ENCODE measurements around the gene SLAMF6. TPM values are rescaled to one million over a fixed set of nuclear protein-coding genes. Genes with fewer than 3 reads are reported as not detected.

Gene SLAMF6
- total and polyA plus RNA-seq, 4 experiments from 2014 or later, result 56.4 to 105 (median 78.0) TPM

DNA sequence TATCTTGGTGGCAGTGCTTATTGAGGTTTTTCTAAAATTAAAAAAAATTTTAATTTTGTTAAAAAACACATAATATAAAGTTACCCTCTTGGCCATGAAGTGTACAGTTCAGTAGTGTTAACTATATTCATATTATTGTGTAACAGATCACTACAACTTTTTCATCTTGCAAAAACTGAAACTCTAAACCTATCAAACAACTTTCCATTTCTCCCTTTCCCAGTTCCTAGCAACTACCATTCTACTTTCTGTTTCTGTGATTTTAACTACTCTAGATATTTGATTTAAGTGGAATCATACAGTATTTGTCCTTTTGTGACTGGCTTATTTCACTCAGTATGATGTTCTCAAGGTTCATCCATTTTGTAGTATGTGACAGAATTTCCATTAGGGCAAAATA lies 55.5 kb downstream of the SLAMF6 start:
- Mint-ChIP-seq H3K4me1 (peaks cover 28 to 39% (median 30%) of the 10 kb centered on the region in 4 donors), H3K27me3 (no peaks in the 10 kb centered on the region), H3K9me3 (peaks cover 0 to 6% (median 0%) of the 10 kb centered on the region in 8 donors), H3K36me3 (no peaks in the 10 kb centered on the region), H3K27ac (no peak overlapping the region), H3K4me3 (peak overlapping the region in 1 of 8 donors; percentile 7)
- peaks cover 47% of the 10 kb centered on the region for H3K4me1 ChIP-seq (ENCODE audit: insufficient read depth, low read length)
- no peak overlapping the region for H3K27ac ChIP-seq (ENCODE audit: low read depth, low read length)
- H3K36me3 ChIP-seq (ENCODE audit: insufficient read depth, low read length), result no peaks in the 10 kb centered on the region
- POLR2A ChIA-PET (ENCODE audit: partially characterized antibody), result interaction anchor here (1.6 kb wide), 1 partner anchor 12 kb away, joined by 8 read pairs; no protein-coding TSS in a partner anchor
- CTCF ChIA-PET (ENCODE audit: partially characterized antibody), result interaction anchor here (0.8 to 2.0 kb wide), 3 partner anchors 11 to 55 kb away, joined by 3 to 8 read pairs (median 4); no protein-coding TSS in a partner anchor
- H3K27me3 ChIP-seq (ENCODE audit: insufficient read depth, low read length), result no peaks in the 10 kb centered on the region
- intact Hi-C loops (cut with micrococcal nuclease), result no loop called here
- H3K4me3 ChIP-seq (ENCODE audit: low read length in 2 of 2), result no peak overlapping the region
- DNase-seq, result no peak
- H3K9me3 ChIP-seq (ENCODE audit: control insufficient read depth in 1 of 2, low read length in 2 of 2), result no peaks in the 10 kb centered on the region

DNA sequence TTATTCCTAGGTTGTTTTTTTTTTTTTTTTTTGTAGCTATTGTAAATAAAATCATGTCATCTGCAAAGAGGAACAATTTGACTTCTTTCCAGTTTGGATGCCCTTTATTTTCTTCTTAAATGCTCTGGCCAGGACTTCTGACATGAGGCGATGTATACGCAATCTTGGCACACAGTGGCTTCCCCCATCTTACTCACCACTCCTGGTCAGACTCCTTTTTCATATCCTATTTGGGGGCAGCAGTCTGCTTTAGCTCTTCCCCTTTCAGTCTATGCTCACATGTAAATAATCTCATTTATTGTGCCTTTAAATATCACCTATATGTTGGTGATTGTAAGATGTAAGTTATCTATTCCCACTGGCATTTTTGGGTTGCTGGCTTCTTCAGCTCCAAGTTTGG lies 56.1 kb downstream of the SLAMF6 start:
- H3K27ac Mint-ChIP-seq, result no peak overlapping the region
- H3K4me3 Mint-ChIP-seq, result peak overlapping the region in 2 of 8 donors; percentile 13 to 24
- H3K36me3 Mint-ChIP-seq, result no peaks in the 10 kb centered on the region
- no peaks in the 10 kb centered on the region for H3K27me3 Mint-ChIP-seq
- H3K9me3 Mint-ChIP-seq, result peaks cover 0 to 6% (median 0%) of the 10 kb centered on the region in 8 donors
- intact Hi-C loops (cut with micrococcal nuclease), result no loop called here
- ChIA-PET POLR2A (ENCODE audit: partially characterized antibody) (interaction anchor here (1.3 to 1.6 kb wide), 4 partner anchors 12 to 23 kb away, joined by 3 to 8 read pairs (median 4); no protein-coding TSS in a partner anchor), CTCF (ENCODE audit: partially characterized antibody) (interaction anchor here (1.0 to 2.0 kb wide), 3 partner anchors 11 to 130 kb away, joined by 3 to 8 read pairs (median 3); no protein-coding TSS in a partner anchor)
- no peaks in the 10 kb centered on the region for H3K27me3 ChIP-seq (ENCODE audit: insufficient read depth, low read length)
- H3K4me3 ChIP-seq (ENCODE audit: low read length in 2 of 2), result no peak overlapping the region
- peaks cover 43% of the 10 kb centered on the region for H3K4me1 ChIP-seq (ENCODE audit: insufficient read depth, low read length)
- DNase-seq, result no peak
- H3K9me3 ChIP-seq (ENCODE audit: control insufficient read depth in 1 of 2, low read length in 2 of 2), result no peaks in the 10 kb centered on the region
- no peak overlapping the region for H3K27ac ChIP-seq (ENCODE audit: low read depth, low read length)
- no peaks in the 10 kb centered on the region for H3K36me3 ChIP-seq (ENCODE audit: insufficient read depth, low read length)
- peaks cover 30 to 39% (median 30%) of the 10 kb centered on the region in 4 donors for H3K4me1 Mint-ChIP-seq

DNA sequence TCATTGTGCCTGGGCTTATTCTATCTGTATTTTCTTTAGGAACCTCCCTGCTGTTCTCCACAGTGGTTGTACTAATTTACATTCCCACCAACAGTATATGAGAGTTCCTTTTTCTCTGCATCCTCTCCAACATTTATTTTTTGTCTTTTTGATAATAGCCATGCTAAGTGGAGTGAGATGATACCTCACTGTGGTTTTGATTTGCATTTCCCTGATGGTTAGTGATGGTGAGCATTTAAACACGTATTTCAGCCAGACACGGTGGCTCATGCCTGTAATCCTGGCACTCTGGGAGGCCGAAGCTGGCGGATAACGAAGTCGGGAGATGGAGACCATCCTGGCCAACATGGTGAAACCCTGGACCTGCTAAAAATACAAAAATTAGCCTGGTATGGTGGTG lies 57.9 kb downstream of the SLAMF6 start:
- peaks cover 41% of the 10 kb centered on the region for H3K4me1 ChIP-seq (ENCODE audit: insufficient read depth, low read length)
- H3K9me3 ChIP-seq (ENCODE audit: control insufficient read depth in 1 of 2, low read length in 2 of 2), result no peaks in the 10 kb centered on the region
- H3K4me3 ChIP-seq (ENCODE audit: low read length in 2 of 2), result no peak overlapping the region
- Mint-ChIP-seq H3K9me3 (peaks cover 0 to 6% (median 0%) of the 10 kb centered on the region in 8 donors), H3K36me3 (no peaks in the 10 kb centered on the region), H3K27ac (no peak overlapping the region), H3K4me3 (no peak overlapping the region), H3K4me1 (peaks cover 43 to 56% (median 44%) of the 10 kb centered on the region in 4 donors), H3K27me3 (no peaks in the 10 kb centered on the region)
- H3K27me3 ChIP-seq (ENCODE audit: insufficient read depth, low read length), result no peaks in the 10 kb centered on the region
- ChIA-PET POLR2A (ENCODE audit: partially characterized antibody) (interaction anchor here (0.7 to 1.5 kb wide), 2 partner anchors 9 to 191 kb away, joined by 3 to 4 read pairs; no protein-coding TSS in a partner anchor), CTCF (ENCODE audit: partially characterized antibody) (interaction anchor here (1.2 to 1.8 kb wide), 3 partner anchors 10 to 36 kb away, joined by 3 to 4 read pairs (median 3); no protein-coding TSS in a partner anchor)
- intact Hi-C loops (cut with micrococcal nuclease), result no loop called here
- H3K27ac ChIP-seq (ENCODE audit: low read depth, low read length), result no peak overlapping the region
- DNase-seq, result no peak
- H3K36me3 ChIP-seq (ENCODE audit: insufficient read depth, low read length), result no peaks in the 10 kb centered on the region

DNA sequence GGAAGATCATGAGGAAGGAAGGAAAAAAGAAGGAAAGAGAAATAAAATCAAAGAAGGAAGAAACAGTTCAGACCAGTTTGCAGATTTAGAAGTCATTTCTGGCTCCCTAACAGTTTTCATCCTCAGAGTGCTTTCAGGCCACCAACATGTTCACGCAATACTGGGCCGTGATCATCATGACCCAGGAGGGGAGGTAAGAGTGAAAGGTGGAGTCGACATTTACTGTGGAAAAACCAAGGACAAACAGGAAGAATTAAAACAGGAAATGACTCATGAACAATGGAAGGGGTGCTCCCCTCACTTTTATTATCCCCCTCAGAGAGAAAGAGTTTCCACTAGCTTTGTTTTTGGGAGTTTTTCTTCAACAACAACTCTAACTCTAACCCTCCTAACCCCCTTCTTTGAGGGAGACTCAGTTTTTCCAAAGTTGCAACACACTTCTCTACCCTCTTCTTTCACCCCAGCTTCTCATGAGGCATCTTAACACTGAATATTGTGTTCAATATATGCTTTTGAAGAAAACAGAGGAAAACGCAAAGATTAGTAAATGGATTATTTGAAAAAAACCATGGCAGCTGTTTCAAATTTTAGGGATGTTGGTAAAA lies 62.3 kb downstream of the SLAMF6 start:
- no peaks in the 10 kb centered on the region for H3K36me3 Mint-ChIP-seq
- H3K4me1 Mint-ChIP-seq, result peaks cover 51 to 73% (median 52%) of the 10 kb centered on the region in 4 donors
- no peak for DNase-seq
- H3K4me3 Mint-ChIP-seq, result peak overlapping the region; percentile 67 to 91 (median 82)
- ChIA-PET CTCF (ENCODE audit: partially characterized antibody) (interaction anchor here (1.0 to 1.6 kb wide), 3 partner anchors 9 to 20 kb away, joined by 3 read pairs; no protein-coding TSS in a partner anchor), POLR2A (ENCODE audit: partially characterized antibody) (interaction anchor here (0.6 to 2.2 kb wide), 9 partner anchors 8 to 79 kb away, joined by 3 to 7 read pairs (median 3); no protein-coding TSS in a partner anchor)
- H3K4me3 ChIP-seq (ENCODE audit: low read length in 2 of 2), result peak overlapping the region; percentile 29 to 53
- intact Hi-C loops (cut with micrococcal nuclease), result no loop called here
- H3K4me1 ChIP-seq (ENCODE audit: insufficient read depth, low read length), result peaks cover 49% of the 10 kb centered on the region
- H3K27ac ChIP-seq (ENCODE audit: low read depth, low read length), result peak overlapping the region; percentile 43
- no peaks in the 10 kb centered on the region for H3K9me3 ChIP-seq (ENCODE audit: control insufficient read depth in 1 of 2, low read length in 2 of 2)
- H3K9me3 Mint-ChIP-seq, result peaks cover 0 to 4% (median 0%) of the 10 kb centered on the region in 8 donors
- H3K27me3 ChIP-seq (ENCODE audit: insufficient read depth, low read length), result no peaks in the 10 kb centered on the region
- no peaks in the 10 kb centered on the region for H3K27me3 Mint-ChIP-seq
- H3K36me3 ChIP-seq (ENCODE audit: insufficient read depth, low read length), result no peaks in the 10 kb centered on the region
- peak overlapping the region; percentile 61 to 95 (median 93) for H3K27ac Mint-ChIP-seq

DNA sequence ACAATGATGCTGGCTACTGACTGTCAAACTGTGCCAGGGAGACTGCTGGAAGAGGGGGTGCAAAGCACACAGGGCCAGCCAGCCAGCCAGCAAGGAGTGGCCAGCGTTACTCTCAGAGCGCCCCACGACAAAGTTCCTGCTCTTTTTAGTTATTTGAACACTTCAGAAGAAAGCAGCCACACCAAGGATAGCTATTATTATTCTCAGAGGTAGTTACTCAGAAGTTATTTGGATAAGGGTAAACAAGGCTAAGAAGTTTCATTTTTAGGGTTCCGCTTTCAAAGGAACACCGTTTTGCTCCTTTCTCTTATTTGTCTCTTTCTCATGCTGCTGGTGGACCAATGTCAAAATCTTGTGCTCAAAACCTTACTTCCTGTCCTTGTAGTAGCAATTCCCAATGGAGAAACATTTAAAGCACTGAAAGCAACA lies 62.8 kb downstream of the SLAMF6 start:
- ChIA-PET CTCF (ENCODE audit: partially characterized antibody) (interaction anchor here (1.0 to 1.6 kb wide), 2 partner anchors 9 to 20 kb away, joined by 3 read pairs; no protein-coding TSS in a partner anchor), POLR2A (ENCODE audit: partially characterized antibody) (interaction anchor here (0.6 to 2.2 kb wide), 8 partner anchors 9 to 80 kb away, joined by 3 to 7 read pairs (median 3); no protein-coding TSS in a partner anchor)
- no peaks in the 10 kb centered on the region for H3K27me3 ChIP-seq (ENCODE audit: insufficient read depth, low read length)
- no peak for DNase-seq
- H3K27ac Mint-ChIP-seq, result peak overlapping the region; percentile 61 to 95 (median 93)
- peaks cover 52% of the 10 kb centered on the region for H3K4me1 ChIP-seq (ENCODE audit: insufficient read depth, low read length)
- peak overlapping the region; percentile 29 to 53 for H3K4me3 ChIP-seq (ENCODE audit: low read length in 2 of 2)
- peaks cover 52 to 75% (median 52%) of the 10 kb centered on the region in 4 donors for H3K4me1 Mint-ChIP-seq
- H3K36me3 ChIP-seq (ENCODE audit: insufficient read depth, low read length), result no peaks in the 10 kb centered on the region
- H3K9me3 Mint-ChIP-seq, result peaks cover 0 to 2% (median 0%) of the 10 kb centered on the region in 8 donors
- intact Hi-C loops (cut with micrococcal nuclease), result no loop called here
- peak overlapping the region; percentile 43 for H3K27ac ChIP-seq (ENCODE audit: low read depth, low read length)
- H3K27me3 Mint-ChIP-seq, result no peaks in the 10 kb centered on the region
- peak overlapping the region; percentile 67 to 91 (median 82) for H3K4me3 Mint-ChIP-seq
- no peaks in the 10 kb centered on the region for H3K36me3 Mint-ChIP-seq
- H3K9me3 ChIP-seq (ENCODE audit: control insufficient read depth in 1 of 2, low read length in 2 of 2), result no peaks in the 10 kb centered on the region

DNA sequence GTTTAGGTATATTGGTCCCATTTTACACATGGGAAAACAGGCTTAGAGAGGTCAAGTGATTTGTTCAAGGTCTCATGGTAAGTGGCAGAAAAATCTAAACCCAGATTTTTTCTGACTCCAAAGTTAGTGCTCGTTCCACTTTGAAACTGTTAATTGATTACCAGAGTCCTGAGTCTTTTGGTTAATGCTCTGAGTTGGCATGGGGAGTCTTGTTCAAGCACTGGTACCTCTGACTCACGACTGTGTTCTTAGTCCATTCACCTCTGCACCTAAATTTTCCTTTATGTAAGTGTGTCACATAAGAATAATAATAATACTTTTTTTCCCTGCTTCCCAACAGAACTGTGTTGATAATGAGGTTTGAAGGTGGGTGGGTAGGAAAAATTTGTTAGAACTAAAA lies 63.4 kb downstream of the SLAMF6 start:
- Histone ChIP-seq H3K4me1 (ENCODE audit: insufficient read depth, low read length) (peaks cover 56% of the 10 kb centered on the region), H3K36me3 (ENCODE audit: insufficient read depth, low read length) (no peaks in the 10 kb centered on the region), H3K4me3 (ENCODE audit: low read length in 2 of 2) (no peak overlapping the region), H3K27me3 (ENCODE audit: insufficient read depth, low read length) (no peaks in the 10 kb centered on the region), H3K9me3 (ENCODE audit: control insufficient read depth in 1 of 2, low read length in 2 of 2) (no peaks in the 10 kb centered on the region), H3K27ac (ENCODE audit: low read depth, low read length) (no peak overlapping the region)
- H3K27ac Mint-ChIP-seq, result peak overlapping the region; percentile 24 to 95 (median 80)
- H3K27me3 Mint-ChIP-seq, result no peaks in the 10 kb centered on the region
- intact Hi-C loops (cut with micrococcal nuclease), result no loop called here
- no peaks in the 10 kb centered on the region for H3K36me3 Mint-ChIP-seq
- H3K9me3 Mint-ChIP-seq, result no peaks in the 10 kb centered on the region
- POLR2A ChIA-PET (ENCODE audit: partially characterized antibody), result interaction anchor here (0.8 to 2.2 kb wide), 6 partner anchors 11 to 81 kb away, joined by 3 to 7 read pairs (median 4); partner anchors contain the start of gene SLAMF6
- H3K4me3 Mint-ChIP-seq, result peak overlapping the region; percentile 1 to 91 (median 76)
- H3K4me1 Mint-ChIP-seq, result peaks cover 54 to 78% (median 57%) of the 10 kb centered on the region in 4 donors
- DNase-seq, result no peak
- CTCF ChIA-PET (ENCODE audit: partially characterized antibody), result interaction anchor here (0.9 to 1.6 kb wide), 2 partner anchors 8 to 85 kb away, joined by 3 read pairs; no protein-coding TSS in a partner anchor

DNA sequence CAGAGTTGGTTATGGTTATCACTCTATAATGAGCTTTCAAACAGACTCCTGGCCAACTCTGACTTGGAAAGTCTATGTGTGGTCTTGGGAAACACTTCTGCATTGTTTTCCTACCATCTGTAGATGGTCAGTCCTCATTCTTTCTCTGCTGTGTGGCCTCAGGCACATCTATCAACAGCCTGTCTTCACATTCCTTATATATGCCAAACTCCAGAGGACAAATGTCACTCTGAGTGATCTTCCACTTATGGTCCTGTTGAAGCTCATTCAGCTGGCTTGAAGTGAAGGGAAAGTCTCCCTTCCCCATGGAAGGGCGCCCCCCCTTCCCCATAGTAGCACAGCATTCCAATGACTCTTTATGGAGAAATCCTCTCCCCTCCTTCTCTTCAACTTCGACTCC lies 64.0 kb downstream of the SLAMF6 start:
- Histone ChIP-seq H3K36me3 (ENCODE audit: insufficient read depth, low read length) (no peaks in the 10 kb centered on the region), H3K27ac (ENCODE audit: low read depth, low read length) (no peak overlapping the region), H3K27me3 (ENCODE audit: insufficient read depth, low read length) (no peaks in the 10 kb centered on the region), H3K4me1 (ENCODE audit: insufficient read depth, low read length) (peaks cover 57% of the 10 kb centered on the region), H3K4me3 (ENCODE audit: low read length in 2 of 2) (no peak overlapping the region), H3K9me3 (ENCODE audit: control insufficient read depth in 1 of 2, low read length in 2 of 2) (no peaks in the 10 kb centered on the region)
- Mint-ChIP-seq H3K4me3 (peak overlapping the region in 3 of 8 donors; percentile 24 to 33 (median 27)), H3K9me3 (no peaks in the 10 kb centered on the region), H3K36me3 (no peaks in the 10 kb centered on the region), H3K27me3 (no peaks in the 10 kb centered on the region), H3K4me1 (peaks cover 56 to 78% (median 60%) of the 10 kb centered on the region in 4 donors), H3K27ac (peak overlapping the region in 5 of 7 donors; percentile 1 to 94 (median 69))
- POLR2A ChIA-PET (ENCODE audit: partially characterized antibody), result interaction anchor here (0.8 to 2.2 kb wide), 8 partner anchors 9 to 81 kb away, joined by 3 to 7 read pairs (median 4); partner anchors contain the start of gene SLAMF6
- intact Hi-C loops (cut with micrococcal nuclease), result no loop called here
- no peak for DNase-seq
- CTCF ChIA-PET (ENCODE audit: partially characterized antibody), result interaction anchor here (0.9 kb wide), 1 partner anchor 86 kb away, joined by 3 read pairs; no protein-coding TSS in a partner anchor
